ENCODE data around the gene PRPF8. TPM values are rescaled to one million over a fixed set of nuclear protein-coding genes. Genes with fewer than 3 reads are reported as not detected.

The PRPF8 gene
- total and polyA plus RNA-seq, 4 experiments from 2014 or later: 87.9 to 464 (median 327) TPM

Other genes with a start within 250 kb of the PRPF8 start
- 10 to 100 TPM; 29.3 to 32.1 TPM for gene CRK, start 228.6 kb downstream of the PRPF8 start, total RNA-seq
- gene CRK, start 228.6 kb downstream of the PRPF8 start, polyA plus RNA-seq: 10 to 100 TPM; 24.2 to 25.1 TPM
- 10 to 100 TPM; 30.9 to 31.1 TPM for gene MYO1C, start 192.2 kb downstream of the PRPF8 start, total RNA-seq
- gene MYO1C, start 192.2 kb downstream of the PRPF8 start, polyA plus RNA-seq: 10 to 100 TPM in 1 of 2 donors, 1 to 10 TPM in 1; 6.3 to 18.7 TPM
- gene INPP5K, start 168.3 kb downstream of the PRPF8 start, total RNA-seq: 10 to 100 TPM; 73.6 to 78.5 TPM
- gene INPP5K, start 168.3 kb downstream of the PRPF8 start, polyA plus RNA-seq: 100 to 1,000 TPM in 1 of 2 donors, 10 to 100 TPM in 1; 81.9 to 123 TPM
- 10 to 100 TPM; 40.8 to 44.2 TPM for gene PITPNA, start 122.1 kb downstream of the PRPF8 start, total RNA-seq
- 10 to 100 TPM; 22.5 to 46.3 TPM for gene PITPNA, start 122.1 kb downstream of the PRPF8 start, polyA plus RNA-seq
- gene SLC43A2, start 56.0 kb downstream of the PRPF8 start, total RNA-seq: 1 to 10 TPM; 1.9 to 3.3 TPM
- gene SLC43A2, start 56.0 kb downstream of the PRPF8 start, polyA plus RNA-seq: under 1 TPM; 0.56 to 0.70 TPM
- 1 to 10 TPM; 1.6 TPM for gene SCARF1, start 39.1 kb downstream of the PRPF8 start, total RNA-seq
- gene SCARF1, start 39.1 kb downstream of the PRPF8 start, polyA plus RNA-seq: under 1 TPM in 1 of 2 donors, not detected in 1; 0.21 TPM
- 1 to 10 TPM; 2.0 to 2.2 TPM for gene RILP, start 35.0 kb downstream of the PRPF8 start, total RNA-seq
- 1 to 10 TPM; 4.2 to 4.9 TPM for gene RILP, start 35.0 kb downstream of the PRPF8 start, polyA plus RNA-seq
- under 1 TPM; 0.75 to 0.81 TPM for gene TLCD2, start 25.5 kb upstream of the PRPF8 start, total RNA-seq
- gene TLCD2, start 25.5 kb upstream of the PRPF8 start, polyA plus RNA-seq: under 1 TPM in 1 of 2 donors, not detected in 1; 0.24 TPM
- gene WDR81, start 39.8 kb upstream of the PRPF8 start, total RNA-seq: 10 to 100 TPM; 36.3 to 40.3 TPM
- gene WDR81, start 39.8 kb upstream of the PRPF8 start, polyA plus RNA-seq: 10 to 100 TPM in 1 of 2 donors, 1 to 10 TPM in 1; 4.4 to 23.4 TPM
- 1 to 10 TPM in 1 of 2 experiments, under 1 TPM in 1; 0.19 to 1.3 TPM for gene SERPINF2, start 58.0 kb upstream of the PRPF8 start, total RNA-seq
- under 1 TPM in 1 of 2 donors, not detected in 1; 0.14 TPM for gene SERPINF2, start 58.0 kb upstream of the PRPF8 start, polyA plus RNA-seq
- gene SERPINF1, start 77.2 kb upstream of the PRPF8 start, total RNA-seq: under 1 TPM in 1 of 2 experiments, not detected in 1; 0.47 TPM
- gene SERPINF1, start 77.2 kb upstream of the PRPF8 start, polyA plus RNA-seq: under 1 TPM in 1 of 2 donors, not detected in 1; 0.69 TPM
- 10 to 100 TPM; 31.2 to 31.5 TPM for gene SMYD4, start 145.0 kb upstream of the PRPF8 start, total RNA-seq
- 10 to 100 TPM in 1 of 2 donors, 1 to 10 TPM in 1; 3.1 to 20.3 TPM for gene SMYD4, start 145.0 kb upstream of the PRPF8 start, polyA plus RNA-seq
- gene RPA1, start 145.1 kb upstream of the PRPF8 start, total RNA-seq: 100 to 1,000 TPM; 103 to 119 TPM
- 100 to 1,000 TPM in 1 of 2 donors, 10 to 100 TPM in 1; 95.4 to 112 TPM for gene RPA1, start 145.1 kb upstream of the PRPF8 start, polyA plus RNA-seq